HepG2 (cell line): ENCODE measurements around the gene PEMT. TPM values are rescaled to one million over a fixed set of nuclear protein-coding genes. Genes with fewer than 3 reads are reported as not detected.

Experiments used
- BRCA1 ChIP-seq: sonication (generic); formaldehyde crosslinking; IDR thresholded peaks from 2 replicates; pipeline ENCODE4 v1.4.0; 2020; ENCODE audit warnings: missing genetic modification reagents
- ETV6 ChIP-seq: sonication (generic); formaldehyde crosslinking; conservative IDR thresholded peaks from 2 replicates; pipeline ENCODE4 v1.4.0; 2020; ENCODE audit warnings: missing genetic modification reagents
- KDM4B ChIP-seq: sonication (generic); formaldehyde crosslinking; IDR thresholded peaks from 2 replicates; pipeline ENCODE4 v1.4.0; 2020; ENCODE audit warnings: missing genetic modification reagents
- NCOA2 ChIP-seq: sonication (generic); formaldehyde crosslinking; IDR thresholded peaks from 2 replicates; pipeline ENCODE4 v1.8.0; 2022; ENCODE audit warnings: inconsistent platforms
- NFE2L1 ChIP-seq: sonication (generic); formaldehyde crosslinking; IDR thresholded peaks from 2 replicates; pipeline ENCODE4 v1.4.0; 2020; ENCODE audit warnings: missing genetic modification reagents, mild to moderate bottlenecking, borderline replicate concordance
- NFYC ChIP-seq: IDR thresholded peaks from 2 replicates; pipeline ENCODE4 v1.6.1; 2016; ENCODE audit warnings: missing genetic modification reagents, missing compliant biosample characterization
- SRSF4 ChIP-seq: fragments of 200-400 bp; formaldehyde crosslinking; IDR thresholded peaks from one replicate; pipeline ENCODE4 v1.6.1; 2018; ENCODE audit warnings: mild to moderate bottlenecking, low read depth, low read length, moderate library complexity; ENCODE audit not compliant: poor library complexity, severe bottlenecking
- SUZ12 ChIP-seq: fragments of 150-350 bp; IDR thresholded peaks from 2 replicates; pipeline ENCODE4 v1.6.1; 2014; ENCODE audit warnings: low read depth, low read length
- YY1 ChIP-seq: IDR thresholded peaks from 2 replicates; pipeline ENCODE4 v1.6.1; 2011; ENCODE audit warnings: low read length, low read depth, moderate library complexity, mild to moderate bottlenecking; ENCODE audit not compliant: insufficient read depth, insufficient replicate concordance
- ZBTB38 ChIP-seq: sonication (generic); formaldehyde crosslinking; IDR thresholded peaks from 2 replicates; pipeline ENCODE4 v1.5.1; 2020; ENCODE audit warnings: mild to moderate bottlenecking, missing genetic modification reagents
- ZNF30 ChIP-seq: sonication (generic); formaldehyde crosslinking; IDR thresholded peaks from 2 replicates; pipeline ENCODE4 v1.5.0; 2020; ENCODE audit warnings: mild to moderate bottlenecking, missing genetic modification reagents
- ZNF33A ChIP-seq: sonication (generic); formaldehyde crosslinking; IDR thresholded peaks from 2 replicates; pipeline ENCODE4 v1.5.1; 2020; ENCODE audit warnings: missing genetic modification reagents, mild to moderate bottlenecking, moderate library complexity, borderline replicate concordance
- ZNF354B ChIP-seq: sonication (generic); formaldehyde crosslinking; IDR thresholded peaks from 2 replicates; pipeline ENCODE4 v1.8.0; 2022; ENCODE audit warnings: mild to moderate bottlenecking, missing genetic modification reagents
- ZNF451 ChIP-seq: sonication (generic); formaldehyde crosslinking; IDR thresholded peaks from 2 replicates; pipeline ENCODE4 v1.5.0; 2020; ENCODE audit warnings: mild to moderate bottlenecking, missing genetic modification reagents
- ZNF468 ChIP-seq: sonication (generic); formaldehyde crosslinking; IDR thresholded peaks from 2 replicates; pipeline ENCODE4 v1.8.0; 2022; ENCODE audit warnings: mild to moderate bottlenecking, moderate library complexity, missing genetic modification reagents
- ZNF563 ChIP-seq: sonication (generic); formaldehyde crosslinking; IDR thresholded peaks from 2 replicates; pipeline ENCODE4 v1.8.0; 2022; ENCODE audit warnings: mild to moderate bottlenecking, moderate library complexity, missing genetic modification reagents
- ZNF782 ChIP-seq: sonication (generic); formaldehyde crosslinking; IDR thresholded peaks from 2 replicates; pipeline ENCODE4 v1.4.0; 2020; ENCODE audit warnings: missing genetic modification reagents, mild to moderate bottlenecking, borderline replicate concordance
- ZNF83 ChIP-seq: sonication (generic); formaldehyde crosslinking; IDR thresholded peaks from 2 replicates; pipeline ENCODE4 v1.4.0; 2020; ENCODE audit warnings: missing genetic modification reagents, mild to moderate bottlenecking, borderline replicate concordance
- polyA plus RNA-seq, 8 experiments: library from polyadenylated mRNA; depleted of rRNA in 3 of 8; stranded (reverse) in 7 of 8; unstranded in 1 of 8; fragments of >200 nt; fragmentation: Illumina TruSeq in 4 of 8; extraction: Trizol in 4 of 8; gene quantifications; 2 replicates each; pipeline versions ENCODE4 v1.2.1 to v1.2.3, GENCODE V29; 2011 to 2016; ENCODE audit warnings: low read depth in 4 of 8, missing spikeins in 1 of 8, mixed read lengths in 1 of 8; ENCODE audit not compliant: insufficient read depth in 1 of 8
- total RNA-seq, 5 experiments: library from RNA; depleted of rRNA; stranded (reverse); fragments of >200 nt; fragmentation: Illumina TruSeq; extraction: Trizol; gene quantifications; 2 replicates each; pipeline ENCODE4 v1.2.3, GENCODE V29; 2016; ENCODE audit warnings: low read depth in 1 of 5
- TF ChIP-seq, protein P1 (sequence below): sonication (generic); formaldehyde crosslinking; IDR thresholded peaks from 2 replicates; pipeline ENCODE4 v1.5.1; 2020; ENCODE audit warnings: mild to moderate bottlenecking, missing genetic modification reagents, borderline replicate concordance
- TF ChIP-seq, protein P2 (sequence below): sonication (generic); formaldehyde crosslinking; IDR thresholded peaks from 2 replicates; pipeline ENCODE4 v1.5.0; 2020; ENCODE audit warnings: missing genetic modification reagents
- TF ChIP-seq, protein P3 (sequence below): sonication (generic); formaldehyde crosslinking; IDR thresholded peaks from 2 replicates; pipeline ENCODE4 v1.5.0; 2020; ENCODE audit warnings: missing genetic modification reagents, mild to moderate bottlenecking, borderline replicate concordance
- TF ChIP-seq, protein P4 (sequence below): sonication (generic); formaldehyde crosslinking; IDR thresholded peaks from 2 replicates; pipeline ENCODE4 v1.4.0; 2020; ENCODE audit warnings: missing genetic modification reagents
- TF ChIP-seq, protein P5 (sequence below): sonication (generic); formaldehyde crosslinking; IDR thresholded peaks from 2 replicates; pipeline ENCODE4; 2020; ENCODE audit warnings: missing genetic modification reagents, mild to moderate bottlenecking, borderline replicate concordance

PEMT gene
- total and polyA plus RNA-seq, 2 of the 13 experiments (the other 11 are each of a cell fraction or from before 2014, with no cell fraction given) = 31.7 to 43.6 TPM

DNA sequence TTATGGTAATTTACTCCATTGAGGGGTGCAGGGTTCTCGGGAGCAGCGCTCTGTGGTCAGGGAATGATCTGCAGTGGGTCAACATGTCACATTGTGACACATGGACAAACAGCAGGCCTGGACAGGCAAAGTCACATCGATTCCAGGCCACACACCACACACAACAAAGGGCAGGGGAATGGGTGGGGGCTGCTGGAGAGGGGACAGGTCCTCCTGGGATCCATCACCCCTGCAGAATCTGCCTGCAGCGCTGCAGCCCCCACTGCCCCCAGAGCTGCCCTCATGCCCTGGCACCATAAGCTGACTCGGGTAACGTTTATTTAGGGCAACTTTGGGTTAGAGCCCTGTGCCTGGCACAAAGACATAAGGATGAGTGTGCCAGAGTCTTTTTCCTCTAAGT lies 9.1 kb downstream of the PEMT start (continued):
- TF ChIP-seq ZNF782 (no peak), ZNF563 (CRISPR knock-in tag) (no peak), ETV6 (CRISPR knock-in tag) (no peak), KDM4B (no peak), NFYC (CRISPR knock-in tag) (no peak), ZNF30 (CRISPR knock-in tag) (no peak), ZNF33A (CRISPR knock-in tag) (no peak), ZBTB38 (CRISPR knock-in tag) (peak; percentile 21; the same call in 1 of the 2 replicates), ZNF451 (no peak), YY1 (no peak), ZNF83 (CRISPR knock-in tag) (no peak), NFE2L1 (CRISPR knock-in tag) (no peak), BRCA1 (CRISPR knock-in tag) (no peak), SUZ12 (no peak), SRSF4 (no peak), ZNF468 (CRISPR knock-in tag) (no peak), ZNF354B (no peak), NCOA2 (no peak)
- TF ChIP-seq, protein P1, sequence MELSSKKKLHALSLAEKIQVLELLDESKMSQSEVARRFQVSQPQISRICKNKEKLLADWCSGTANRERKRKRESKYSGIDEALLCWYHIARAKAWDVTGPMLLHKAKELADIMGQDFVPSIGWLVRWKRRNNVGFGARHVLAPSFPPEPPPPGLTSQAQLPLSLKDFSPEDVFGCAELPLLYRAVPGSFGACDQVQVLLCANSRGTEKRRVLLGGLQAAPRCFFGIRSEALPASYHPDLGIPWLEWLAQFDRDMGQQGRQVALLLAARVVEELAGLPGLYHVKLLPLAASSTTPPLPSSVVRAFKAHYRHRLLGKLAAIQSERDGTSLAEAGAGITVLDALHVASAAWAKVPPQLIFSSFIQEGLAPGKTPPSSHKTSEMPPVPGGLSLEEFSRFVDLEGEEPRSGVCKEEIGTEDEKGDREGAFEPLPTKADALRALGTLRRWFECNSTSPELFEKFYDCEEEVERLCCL (CRISPR knock-in tag) = no peak
- TF ChIP-seq, protein P2, sequence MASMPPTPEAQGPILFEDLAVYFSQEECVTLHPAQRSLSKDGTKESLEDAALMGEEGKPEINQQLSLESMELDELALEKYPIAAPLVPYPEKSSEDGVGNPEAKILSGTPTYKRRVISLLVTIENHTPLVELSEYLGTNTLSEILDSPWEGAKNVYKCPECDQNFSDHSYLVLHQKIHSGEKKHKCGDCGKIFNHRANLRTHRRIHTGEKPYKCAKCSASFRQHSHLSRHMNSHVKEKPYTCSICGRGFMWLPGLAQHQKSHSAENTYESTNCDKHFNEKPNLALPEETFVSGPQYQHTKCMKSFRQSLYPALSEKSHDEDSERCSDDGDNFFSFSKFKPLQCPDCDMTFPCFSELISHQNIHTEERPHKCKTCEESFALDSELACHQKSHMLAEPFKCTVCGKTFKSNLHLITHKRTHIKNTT (CRISPR knock-in tag) = no peak
- TF ChIP-seq, protein P3, sequence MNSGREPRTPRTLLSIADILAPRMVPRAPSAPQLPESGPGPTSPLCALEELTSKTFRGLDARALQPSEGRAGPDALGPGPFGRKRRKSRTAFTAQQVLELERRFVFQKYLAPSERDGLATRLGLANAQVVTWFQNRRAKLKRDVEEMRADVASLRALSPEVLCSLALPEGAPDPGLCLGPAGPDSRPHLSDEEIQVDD (CRISPR knock-in tag) = no peak
- TF ChIP-seq, protein P4, sequence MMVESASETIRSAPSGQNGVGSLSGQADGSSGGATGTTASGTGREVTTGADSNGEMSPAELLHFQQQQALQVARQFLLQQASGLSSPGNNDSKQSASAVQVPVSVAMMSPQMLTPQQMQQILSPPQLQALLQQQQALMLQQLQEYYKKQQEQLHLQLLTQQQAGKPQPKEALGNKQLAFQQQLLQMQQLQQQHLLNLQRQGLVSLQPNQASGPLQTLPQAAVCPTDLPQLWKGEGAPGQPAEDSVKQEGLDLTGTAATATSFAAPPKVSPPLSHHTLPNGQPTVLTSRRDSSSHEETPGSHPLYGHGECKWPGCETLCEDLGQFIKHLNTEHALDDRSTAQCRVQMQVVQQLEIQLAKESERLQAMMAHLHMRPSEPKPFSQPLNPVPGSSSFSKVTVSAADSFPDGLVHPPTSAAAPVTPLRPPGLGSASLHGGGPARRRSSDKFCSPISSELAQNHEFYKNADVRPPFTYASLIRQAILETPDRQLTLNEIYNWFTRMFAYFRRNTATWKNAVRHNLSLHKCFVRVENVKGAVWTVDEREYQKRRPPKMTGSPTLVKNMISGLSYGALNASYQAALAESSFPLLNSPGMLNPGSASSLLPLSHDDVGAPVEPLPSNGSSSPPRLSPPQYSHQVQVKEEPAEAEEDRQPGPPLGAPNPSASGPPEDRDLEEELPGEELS (CRISPR knock-in tag) = no peak
- TF ChIP-seq, protein P5, sequence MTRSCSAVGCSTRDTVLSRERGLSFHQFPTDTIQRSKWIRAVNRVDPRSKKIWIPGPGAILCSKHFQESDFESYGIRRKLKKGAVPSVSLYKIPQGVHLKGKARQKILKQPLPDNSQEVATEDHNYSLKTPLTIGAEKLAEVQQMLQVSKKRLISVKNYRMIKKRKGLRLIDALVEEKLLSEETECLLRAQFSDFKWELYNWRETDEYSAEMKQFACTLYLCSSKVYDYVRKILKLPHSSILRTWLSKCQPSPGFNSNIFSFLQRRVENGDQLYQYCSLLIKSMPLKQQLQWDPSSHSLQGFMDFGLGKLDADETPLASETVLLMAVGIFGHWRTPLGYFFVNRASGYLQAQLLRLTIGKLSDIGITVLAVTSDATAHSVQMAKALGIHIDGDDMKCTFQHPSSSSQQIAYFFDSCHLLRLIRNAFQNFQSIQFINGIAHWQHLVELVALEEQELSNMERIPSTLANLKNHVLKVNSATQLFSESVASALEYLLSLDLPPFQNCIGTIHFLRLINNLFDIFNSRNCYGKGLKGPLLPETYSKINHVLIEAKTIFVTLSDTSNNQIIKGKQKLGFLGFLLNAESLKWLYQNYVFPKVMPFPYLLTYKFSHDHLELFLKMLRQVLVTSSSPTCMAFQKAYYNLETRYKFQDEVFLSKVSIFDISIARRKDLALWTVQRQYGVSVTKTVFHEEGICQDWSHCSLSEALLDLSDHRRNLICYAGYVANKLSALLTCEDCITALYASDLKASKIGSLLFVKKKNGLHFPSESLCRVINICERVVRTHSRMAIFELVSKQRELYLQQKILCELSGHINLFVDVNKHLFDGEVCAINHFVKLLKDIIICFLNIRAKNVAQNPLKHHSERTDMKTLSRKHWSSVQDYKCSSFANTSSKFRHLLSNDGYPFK (CRISPR knock-in tag) = no peak
